ENCODE measurements around the gene DENND6A.
A peak's percentile ranks its signal among the peaks of the same experiment; 100 is the strongest.

DENND6A gene

GRCh38 chr3:57692396-57693147 lies at the start of gene DENND6A:
Gene DENND6A, minus strand, starts transcription at chr3:57693077. Its CDS starts 59 bp downstream, at chr3:57693018.
- no peak for TF ChIP-seq CTCF (IDR thresholded peaks at IDR 0.05; ENCODE audit: insufficient read depth, low read depth, low read length, missing control alignments)
- H3K4me3 ChIP-seq (ENCODE audit: low read length) = peak within 1 kb of the TSS; percentile 65
- peak; percentile 79 for DNase-seq (ENCODE audit: low read depth)

- H3K4me3 ChIP-seq (ENCODE audit: low read length) = no peak overlapping the region
Observed at GRCh38 chr3:57740027-57740426, 47.1 kb upstream of the DENND6A start.

GRCh38 chr3:57738391-57738790 lies 45.5 kb upstream of the DENND6A start:
- TF ChIP-seq CTCF (IDR thresholded peaks at IDR 0.05; ENCODE audit: insufficient read depth, low read depth, low read length, missing control alignments) = no peak
- H3K4me3 ChIP-seq (ENCODE audit: low read length) = no peak overlapping the region
- DNase-seq (ENCODE audit: low read depth) = no peak

More at GRCh38 chr3:57740027-57740426, 47.1 kb upstream of the DENND6A start:
- no peak for DNase-seq (ENCODE audit: low read depth)
- no peak for TF ChIP-seq CTCF (IDR thresholded peaks at IDR 0.05; ENCODE audit: insufficient read depth, low read depth, low read length, missing control alignments)

GRCh38 chr3:57737840-57738239 lies 45.0 kb upstream of the DENND6A start:
- DNase-seq (ENCODE audit: low read depth) = no peak
- no peak overlapping the region for H3K4me3 ChIP-seq (ENCODE audit: low read length)
- TF ChIP-seq CTCF (IDR thresholded peaks at IDR 0.05; ENCODE audit: insufficient read depth, low read depth, low read length, missing control alignments) = no peak

GRCh38 chr3:57735405-57735804 lies 42.5 kb upstream of the DENND6A start:
- H3K4me3 ChIP-seq (ENCODE audit: low read length) = no peak overlapping the region
- DNase-seq (ENCODE audit: low read depth) = no peak
- TF ChIP-seq CTCF (IDR thresholded peaks at IDR 0.05; ENCODE audit: insufficient read depth, low read depth, low read length, missing control alignments) = no peak

GRCh38 chr3:57733790-57734189 lies 40.9 kb upstream of the DENND6A start:
- DNase-seq (ENCODE audit: low read depth) = no peak
- TF ChIP-seq CTCF (IDR thresholded peaks at IDR 0.05; ENCODE audit: insufficient read depth, low read depth, low read length, missing control alignments) = no peak
- no peak overlapping the region for H3K4me3 ChIP-seq (ENCODE audit: low read length)

- no peak for DNase-seq (ENCODE audit: low read depth)
- no peak for TF ChIP-seq CTCF (IDR thresholded peaks at IDR 0.05; ENCODE audit: insufficient read depth, low read depth, low read length, missing control alignments)
- no peak overlapping the region for H3K4me3 ChIP-seq (ENCODE audit: low read length)
Observed at GRCh38 chr3:57731311-57731710, 38.4 kb upstream of the DENND6A start.

All from epithelial cell of esophagus (primary cell).